CD4-positive, alpha-beta memory T cell (primary cell): ENCODE measurements around the gene FLNC. TPM values are rescaled to one million over a fixed set of nuclear protein-coding genes. Genes with fewer than 3 reads are reported as not detected.
A peak's percentile ranks its signal among the peaks of the same experiment; 100 is the strongest.

Experiments used
- CTCF ChIA-PET: fragments of 350-600 bp; sonication (Branson Sonifier 250); formaldehyde crosslinking; loops from one replicate; lab custom pipeline; 2021; ENCODE audit warnings: inconsistent platforms; ENCODE audit not compliant: partially characterized antibody; lab: Charles Lee
- POLR2A ChIA-PET: fragments of 350-600 bp; sonication (Branson Sonifier 250); formaldehyde crosslinking; loops from one replicate; lab custom pipeline; 2021; ENCODE audit not compliant: partially characterized antibody; lab: Charles Lee
- DNase-seq, 5 donors: peaks; one replicate each; pipeline versions ENCODE4 v3.0.0 to v3.0.0-alpha.2; 2020 to 2022; ENCODE audit warnings: mixed read lengths in 1 of 5
- H3K27ac ChIP-seq: one replicate; pipeline ENCODE4 v1.7.0; 2013; ENCODE audit warnings: low read depth, low read length
- H3K27me3 ChIP-seq: 2 replicates; pipeline ENCODE4 v1.7.0; 2013; ENCODE audit warnings: mild to moderate bottlenecking, low read length, moderate library complexity; ENCODE audit not compliant: insufficient read depth
- H3K36me3 ChIP-seq: 2 replicates; pipeline ENCODE4 v1.7.0; 2013; ENCODE audit warnings: mild to moderate bottlenecking, low read length, moderate library complexity; ENCODE audit not compliant: insufficient read depth
- H3K4me1 ChIP-seq: 2 replicates; pipeline ENCODE4 v1.7.0; 2013; ENCODE audit warnings: mild to moderate bottlenecking, low read length, moderate library complexity; ENCODE audit not compliant: insufficient read depth
- H3K4me3 ChIP-seq, 2 donors: one replicate each; pipeline ENCODE4 v1.7.0; 2013; ENCODE audit warnings: low read length in 2 of 2, mild to moderate bottlenecking in 1 of 2
- H3K9me3 ChIP-seq, 2 donors: one replicate each; pipeline ENCODE4 v1.7.0; 2013; ENCODE audit warnings: low read length in 2 of 2, control low read depth in 1 of 2; ENCODE audit not compliant: control insufficient read depth in 1 of 2
- H3K27ac Mint-ChIP-seq, 7 donors: one replicate each; pipeline ENCODE4 v1.8.0; 2020 to 2021; ENCODE audit warnings: mixed read lengths in 7 of 7, mild to moderate bottlenecking in 6 of 7, inconsistent platforms in 3 of 7, moderate library complexity in 3 of 7
- H3K27me3 Mint-ChIP-seq, 2 donors: one replicate each; pipeline ENCODE4 v1.8.0; 2020 to 2021; ENCODE audit warnings: mixed read lengths in 2 of 2
- H3K36me3 Mint-ChIP-seq, 2 donors: one replicate each; pipeline ENCODE4 v1.8.0; 2020 to 2021; ENCODE audit warnings: mixed read lengths in 2 of 2, inconsistent platforms in 1 of 2, mild to moderate bottlenecking in 1 of 2
- H3K4me1 Mint-ChIP-seq, 4 donors: one replicate each; pipeline ENCODE4 v1.8.0; 2020 to 2021; ENCODE audit warnings: mixed read lengths in 4 of 4, mild to moderate bottlenecking in 1 of 4
- H3K4me3 Mint-ChIP-seq, 8 donors: one replicate each; pipeline ENCODE4 v1.8.0; 2020 to 2021; ENCODE audit warnings: mixed read lengths in 8 of 8, mild to moderate bottlenecking in 7 of 8, moderate library complexity in 6 of 8, inconsistent platforms in 3 of 8
- H3K9me3 Mint-ChIP-seq, 8 donors: one replicate each; pipeline ENCODE4 v1.8.0; 2020 to 2021; ENCODE audit warnings: mixed read lengths in 8 of 8, mild to moderate bottlenecking in 5 of 8, inconsistent platforms in 3 of 8, moderate library complexity in 1 of 8
- intact Hi-C: fragments of 100-400 bp; cut with micrococcal nuclease; formaldehyde crosslinking; loops from one replicate; pipeline ENCODE4 v1.15.1; 2023
- polyA plus RNA-seq, 2 donors: library from polyadenylated mRNA; unstranded; fragments of 300-500 nt; fragmentation: Illumina TruSeq; gene quantifications; one replicate each; pipeline ENCODE4 v1.2.3, GENCODE V29; 2021
- total RNA-seq, 2 experiments: library from RNA; stranded (reverse); gene quantifications; one replicate each; pipeline ENCODE4 v1.2.3, GENCODE V29; 2021

The FLNC gene
- total and polyA plus RNA-seq, 4 experiments from 2014 or later: 0.06 TPM; not detected in 3

DNA sequence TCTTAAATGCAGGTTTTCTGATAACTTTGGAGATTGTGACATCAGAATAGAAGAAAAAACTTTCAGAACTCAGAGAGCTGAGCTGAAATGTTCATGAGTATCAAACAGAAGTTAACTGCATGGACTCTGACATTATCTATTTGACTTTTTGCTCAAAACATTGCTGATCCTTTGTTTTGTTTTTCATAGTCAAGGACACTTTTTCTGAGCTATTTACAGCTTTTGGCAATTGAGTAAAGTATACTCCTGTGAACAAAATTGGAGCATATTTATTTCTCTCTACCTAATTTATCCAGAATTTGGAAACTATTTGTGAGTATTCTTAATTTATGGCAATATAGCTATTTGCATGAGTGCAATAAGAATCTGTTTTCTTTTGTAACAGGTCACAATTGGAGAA is 69.2 kb downstream of the FLNC start:
- H3K27me3 Mint-ChIP-seq: peaks cover 2 to 3% of the 10 kb centered on the region in 2 donors
- POLR2A ChIA-PET: no interaction called here
- no peak overlapping the region for H3K4me3 Mint-ChIP-seq
- H3K27me3 ChIP-seq: no peaks in the 10 kb centered on the region
- peaks cover 0 to 4% of the 10 kb centered on the region in 2 donors for H3K36me3 Mint-ChIP-seq
- no peak overlapping the region for H3K27ac ChIP-seq
- H3K4me3 ChIP-seq: no peak overlapping the region
- no peaks in the 10 kb centered on the region for H3K4me1 Mint-ChIP-seq
- H3K36me3 ChIP-seq: no peaks in the 10 kb centered on the region
- intact Hi-C loops: no loop called here
- H3K4me1 ChIP-seq: no peaks in the 10 kb centered on the region
- no peaks in the 10 kb centered on the region for H3K9me3 ChIP-seq
- no peak for DNase-seq
- CTCF ChIA-PET: interaction anchor here (5.9 kb wide), 1 partner anchor 193 kb away, joined by 41 read pairs; no protein-coding TSS in a partner anchor
- no peak overlapping the region for H3K27ac Mint-ChIP-seq
- peaks cover 0 to 5% (median 0%) of the 10 kb centered on the region in 8 donors for H3K9me3 Mint-ChIP-seq

DNA sequence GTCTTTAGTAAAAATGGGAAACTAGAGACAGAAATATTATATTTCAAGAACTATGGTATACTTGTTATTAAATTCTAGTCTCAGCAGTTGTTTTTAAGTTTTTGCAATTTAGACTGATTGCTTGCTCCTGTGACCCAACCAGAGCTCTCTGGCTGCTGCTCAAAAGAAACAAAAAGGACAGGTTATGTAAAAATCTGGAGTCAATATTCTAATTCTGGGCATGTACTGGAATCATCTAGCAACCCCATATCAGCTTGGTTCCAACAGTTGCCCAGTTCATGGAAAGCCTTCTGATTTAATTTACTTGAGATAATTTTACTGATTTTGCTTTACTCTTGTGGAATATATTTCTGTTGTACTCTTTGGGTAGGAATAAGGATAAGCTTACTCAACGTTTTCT is 70.0 kb downstream of the FLNC start:
- Histone ChIP-seq H3K27ac (no peak overlapping the region), H3K9me3 (no peaks in the 10 kb centered on the region), H3K36me3 (no peaks in the 10 kb centered on the region), H3K27me3 (no peaks in the 10 kb centered on the region), H3K4me1 (no peaks in the 10 kb centered on the region), H3K4me3 (no peak overlapping the region)
- Mint-ChIP-seq H3K27ac (no peak overlapping the region), H3K9me3 (peaks cover 0 to 5% (median 0%) of the 10 kb centered on the region in 8 donors), H3K36me3 (peaks cover 0 to 4% of the 10 kb centered on the region in 2 donors), H3K4me1 (peaks cover 0 to 3% (median 0%) of the 10 kb centered on the region in 4 donors), H3K4me3 (no peak overlapping the region), H3K27me3 (peaks cover 3 to 7% of the 10 kb centered on the region in 2 donors)
- intact Hi-C loops: loop anchor here (10.0 kb wide), 1 partner anchor 575 kb away; no protein-coding TSS in a partner anchor
- POLR2A ChIA-PET: no interaction called here
- CTCF ChIA-PET: interaction anchor here (1.0 to 5.9 kb wide), 4 partner anchors 17 to 192 kb away, joined by 3 to 41 read pairs (median 4); no protein-coding TSS in a partner anchor
- DNase-seq: no peak

DNA sequence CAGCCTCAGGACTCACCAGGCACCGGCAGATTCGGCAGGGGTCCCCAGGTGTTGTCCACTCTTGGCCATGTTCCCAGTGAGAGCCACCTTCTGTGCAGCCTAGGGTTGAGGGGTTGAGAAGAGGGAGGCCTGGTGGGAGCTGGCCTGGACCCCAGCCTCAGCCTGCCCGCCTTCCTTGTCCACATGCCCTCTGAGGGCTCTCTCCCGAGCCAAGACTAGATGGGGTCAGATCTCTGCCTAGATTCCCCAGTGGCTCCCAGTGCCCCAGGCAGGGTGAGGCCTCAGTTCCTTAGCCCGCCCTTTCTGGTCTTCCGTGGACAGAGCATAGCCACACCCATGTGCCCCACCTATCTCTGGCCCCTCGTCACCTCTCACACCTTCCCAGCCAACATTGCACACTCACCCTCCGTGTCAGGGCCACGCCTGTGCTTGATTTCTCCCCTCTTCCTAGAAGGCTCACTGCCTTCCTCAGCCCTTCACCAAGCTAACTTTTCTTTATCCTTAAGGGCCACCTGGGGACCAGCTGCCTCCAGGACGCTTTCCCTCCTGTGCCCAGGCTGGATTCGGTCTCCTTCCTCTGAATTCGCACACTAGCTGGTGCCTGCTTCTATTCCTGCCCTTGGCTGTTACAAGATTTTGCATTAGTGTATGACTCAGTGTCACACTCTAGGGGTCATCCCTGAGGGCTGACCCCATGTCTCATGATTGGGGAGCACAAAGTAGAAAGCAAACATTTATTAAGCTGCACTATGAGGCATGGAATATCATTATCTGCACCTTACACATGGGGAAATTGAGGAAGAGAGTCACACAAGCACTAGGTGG is 72.8 kb downstream of the FLNC start:
- no peaks in the 10 kb centered on the region for H3K27me3 ChIP-seq
- H3K4me1 ChIP-seq: no peaks in the 10 kb centered on the region
- H3K27me3 Mint-ChIP-seq: peaks cover 8 to 16% of the 10 kb centered on the region in 2 donors
- peaks cover 0 to 4% of the 10 kb centered on the region in 2 donors for H3K36me3 Mint-ChIP-seq
- no peak overlapping the region for H3K27ac ChIP-seq
- CTCF ChIA-PET: interaction anchor here (0.9 to 5.9 kb wide), 6 partner anchors 17 to 189 kb away, joined by 4 to 41 read pairs (median 8); no protein-coding TSS in a partner anchor
- peak overlapping the region in 1 of 7 donors; percentile 71 for H3K27ac Mint-ChIP-seq
- H3K36me3 ChIP-seq: no peaks in the 10 kb centered on the region
- H3K9me3 ChIP-seq: no peaks in the 10 kb centered on the region
- DNase-seq: no peak
- intact Hi-C loops: loop anchor here (10.0 kb wide), 1 partner anchor 572 kb away; no protein-coding TSS in a partner anchor
- H3K4me3 Mint-ChIP-seq: no peak overlapping the region
- peaks cover 0 to 5% (median 0%) of the 10 kb centered on the region in 8 donors for H3K9me3 Mint-ChIP-seq
- H3K4me3 ChIP-seq: no peak overlapping the region
- H3K4me1 Mint-ChIP-seq: peaks cover 0 to 3% (median 0%) of the 10 kb centered on the region in 4 donors
- POLR2A ChIA-PET: no interaction called here

DNA sequence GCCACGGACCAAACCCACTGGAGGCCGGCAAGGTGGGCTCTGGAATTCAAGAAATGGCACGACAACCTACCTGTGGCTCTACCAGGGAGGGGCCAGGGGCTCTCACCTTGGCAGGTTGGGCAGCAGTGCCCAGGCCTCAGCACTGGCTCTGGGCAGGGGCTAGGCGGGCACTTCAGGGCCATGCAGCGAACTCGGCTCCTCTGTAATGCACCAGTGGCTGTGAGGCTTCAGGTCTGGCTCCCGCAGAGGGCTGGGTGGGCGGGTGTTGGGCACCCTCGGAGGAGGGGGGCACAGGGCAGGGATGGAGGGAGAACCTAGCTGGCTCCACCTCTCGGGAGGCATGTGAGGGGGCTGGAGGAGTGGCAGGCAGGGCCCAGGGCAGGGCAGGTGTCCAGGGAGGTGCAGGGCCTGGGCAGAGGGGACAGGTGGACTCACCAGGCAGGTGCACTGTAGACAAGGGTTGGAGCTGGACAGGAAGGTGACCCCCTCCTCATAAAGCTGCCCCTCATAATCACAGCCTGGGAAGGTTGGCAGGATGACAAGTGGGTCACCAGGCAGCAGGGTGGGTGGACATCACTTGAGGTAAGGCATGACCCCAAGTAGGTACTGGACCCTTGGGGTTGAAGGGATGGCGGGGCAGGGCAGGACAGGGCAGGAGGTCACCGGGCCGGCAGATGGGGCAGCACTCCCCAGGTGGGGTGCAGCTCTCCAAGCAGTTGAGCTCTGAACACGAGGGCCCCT is 73.6 kb downstream of the FLNC start:
- Mint-ChIP-seq H3K9me3 (no peaks in the 10 kb centered on the region), H3K4me1 (peaks cover 0 to 3% (median 0%) of the 10 kb centered on the region in 4 donors), H3K27ac (no peak overlapping the region), H3K36me3 (no peaks in the 10 kb centered on the region), H3K27me3 (peaks cover 10 to 23% of the 10 kb centered on the region in 2 donors), H3K4me3 (no peak overlapping the region)
- intact Hi-C loops: loop anchor here (1.0 to 10.0 kb wide), 3 partner anchors 30 to 571 kb away; no protein-coding TSS in a partner anchor
- no peaks in the 10 kb centered on the region for H3K9me3 ChIP-seq
- H3K4me3 ChIP-seq: no peak overlapping the region
- no peaks in the 10 kb centered on the region for H3K36me3 ChIP-seq
- no peak for DNase-seq
- no peaks in the 10 kb centered on the region for H3K4me1 ChIP-seq
- POLR2A ChIA-PET: no interaction called here
- no peaks in the 10 kb centered on the region for H3K27me3 ChIP-seq
- H3K27ac ChIP-seq: no peak overlapping the region
- CTCF ChIA-PET: interaction anchor here (0.9 to 5.9 kb wide), 6 partner anchors 18 to 188 kb away, joined by 4 to 41 read pairs (median 8); no protein-coding TSS in a partner anchor

DNA sequence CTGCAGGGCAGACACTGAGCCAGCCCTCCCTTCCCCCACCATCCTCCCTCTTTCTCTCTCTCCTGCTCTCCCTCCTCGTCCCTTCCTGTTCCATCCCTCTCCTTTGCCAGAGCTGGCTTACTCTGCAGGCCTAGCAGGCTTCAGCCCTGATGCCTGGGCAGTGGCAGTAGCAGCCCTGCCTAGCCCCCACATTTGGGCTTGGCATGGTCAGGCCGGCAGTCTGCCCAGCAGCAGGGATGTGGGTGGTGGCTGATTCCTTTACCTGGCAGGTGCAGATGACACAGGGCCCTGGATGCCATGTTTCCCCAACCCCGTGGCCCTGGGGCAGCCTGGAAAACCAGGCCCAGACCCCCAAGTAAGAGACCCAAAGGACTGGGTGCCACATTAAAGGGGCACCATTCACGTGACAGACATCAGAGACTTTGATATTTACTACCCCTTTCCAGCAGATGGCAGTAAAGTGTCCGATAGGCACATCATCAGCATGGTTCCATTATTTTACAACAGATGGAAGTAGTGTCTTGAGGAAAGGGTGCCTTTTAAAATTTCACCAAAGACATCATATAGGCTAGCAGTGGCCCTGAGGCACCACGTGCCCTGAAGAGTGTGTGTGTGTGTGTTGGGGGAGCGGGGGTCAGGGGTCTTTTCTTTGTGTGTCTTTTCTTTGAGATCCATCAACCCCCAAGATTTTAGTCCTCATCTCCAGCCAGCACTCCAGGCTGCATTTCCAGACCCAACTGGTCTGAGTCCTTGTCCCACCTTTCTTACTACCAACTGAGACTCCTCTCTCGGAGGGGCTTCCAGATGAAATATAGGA is 74.4 kb downstream of the FLNC start:
- no peaks in the 10 kb centered on the region for H3K36me3 ChIP-seq
- peak overlapping the region in 1 of 7 donors; percentile 22 for H3K27ac Mint-ChIP-seq
- POLR2A ChIA-PET: no interaction called here

DNA sequence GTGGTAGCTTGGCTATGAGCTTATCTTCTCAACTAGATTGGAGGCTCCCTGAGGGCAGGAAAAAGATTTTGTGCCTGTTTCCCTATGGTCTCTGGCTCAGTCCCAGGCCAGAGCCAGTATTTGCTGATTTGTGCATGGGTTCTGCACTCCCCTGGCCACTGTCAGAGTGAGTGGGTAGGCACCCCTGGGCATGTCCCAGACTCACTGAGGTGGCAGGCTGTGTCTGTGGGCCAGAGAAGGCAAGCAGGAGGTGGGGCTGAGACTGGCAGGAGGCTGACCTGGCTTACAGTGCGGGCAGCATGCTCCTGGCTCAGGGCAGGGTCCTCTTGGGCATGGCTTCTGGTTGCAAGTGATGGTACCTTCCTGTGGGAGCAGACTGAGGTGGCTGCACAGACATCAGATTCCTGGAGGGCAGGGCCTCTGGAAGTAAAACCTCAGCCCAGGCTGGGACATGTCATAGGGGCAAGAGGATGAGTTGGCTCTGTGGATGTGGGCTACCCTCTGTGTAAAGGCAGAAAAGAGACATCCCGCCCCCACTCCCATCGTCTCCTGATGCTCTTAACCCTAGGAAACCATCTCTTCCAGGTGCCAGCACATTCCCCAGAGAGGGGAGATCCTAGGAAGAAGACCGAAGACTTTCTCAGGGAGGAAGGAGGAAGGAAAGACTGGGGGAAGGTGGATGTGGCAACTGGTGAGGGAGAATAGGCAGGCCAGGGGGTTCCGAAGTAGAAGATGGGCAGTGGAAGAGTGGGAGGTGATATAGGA is 76.0 kb downstream of the FLNC start:
- POLR2A ChIA-PET: no interaction called here
- intact Hi-C loops: loop anchor here (10.0 kb wide), 1 partner anchor 569 kb away; no protein-coding TSS in a partner anchor
- no peak overlapping the region for H3K4me3 Mint-ChIP-seq

More for the DNA sequence above, 74.4 kb downstream of the FLNC start:
- H3K27me3 ChIP-seq: no peaks in the 10 kb centered on the region
- H3K36me3 Mint-ChIP-seq: no peaks in the 10 kb centered on the region
- peaks cover 0 to 3% (median 0%) of the 10 kb centered on the region in 4 donors for H3K4me1 Mint-ChIP-seq
- H3K4me3 Mint-ChIP-seq: peak overlapping the region in 1 of 8 donors; percentile 13
- CTCF ChIA-PET: interaction anchor here (1.3 to 5.9 kb wide), 5 partner anchors 18 to 187 kb away, joined by 5 to 41 read pairs (median 11); no protein-coding TSS in a partner anchor
- H3K27ac ChIP-seq: no peak overlapping the region
- H3K4me3 ChIP-seq: no peak overlapping the region
- H3K9me3 ChIP-seq: no peaks in the 10 kb centered on the region
- no peaks in the 10 kb centered on the region for H3K9me3 Mint-ChIP-seq
- no peaks in the 10 kb centered on the region for H3K4me1 ChIP-seq
- peak in 4 of 5 donors; percentile 57 to 72 (median 65) for DNase-seq
- intact Hi-C loops: loop anchor here (1.0 to 10.0 kb wide), 3 partner anchors 29 to 570 kb away; no protein-coding TSS in a partner anchor
- peaks cover 16 to 31% of the 10 kb centered on the region in 2 donors for H3K27me3 Mint-ChIP-seq

More for the DNA sequence above, 76.0 kb downstream of the FLNC start:
- Histone ChIP-seq H3K27ac (no peak overlapping the region), H3K27me3 (no peaks in the 10 kb centered on the region), H3K36me3 (no peaks in the 10 kb centered on the region), H3K4me1 (no peaks in the 10 kb centered on the region), H3K9me3 (no peaks in the 10 kb centered on the region), H3K4me3 (no peak overlapping the region)
- H3K36me3 Mint-ChIP-seq: no peaks in the 10 kb centered on the region
- H3K27ac Mint-ChIP-seq: peak overlapping the region in 2 of 7 donors; percentile 7 to 48
- peaks cover 0 to 3% (median 0%) of the 10 kb centered on the region in 4 donors for H3K4me1 Mint-ChIP-seq
- H3K9me3 Mint-ChIP-seq: no peaks in the 10 kb centered on the region
- DNase-seq: no peak
- H3K27me3 Mint-ChIP-seq: peaks cover 19 to 39% of the 10 kb centered on the region in 2 donors
- CTCF ChIA-PET: interaction anchor here (1.0 to 4.0 kb wide), 4 partner anchors 41 to 186 kb away, joined by 3 to 23 read pairs (median 5); no protein-coding TSS in a partner anchor
